ENCODE results near the gene TGFBR3L.

GRCh38 chr19:7872306-7873204 lies 42.1 kb upstream of the TGFBR3L start:
- TF ChIP-seq POLR2AphosphoS5 (IDR thresholded peaks at IDR 0.05; ENCODE audit: low read depth, low read length), result no peak
- TF ChIP-seq CTCF (IDR thresholded peaks at IDR 0.05), result no peak

Measured in Panc1 (cell line).